SK-N-SH (cell line): ENCODE results near the gene HEPACAM.

ENCODE experiments used
- CTCF ChIP-seq: fragments of 200-600 bp; sonication (generic); IDR thresholded peaks from 2 replicates; pipeline ENCODE4 v1.6.1; 2017; ENCODE audit warnings: antibody characterized with exemption, mild to moderate bottlenecking, moderate library complexity
- RAD21 ChIP-seq: IDR thresholded peaks from 2 replicates; pipeline ENCODE4 v1.6.1; 2012; ENCODE audit warnings: mild to moderate bottlenecking, low read length

GRCh38 chr11:124897674-124898262 is 38.1 kb downstream of the HEPACAM start, which contains the start of gene ROBO4:
- TF ChIP-seq RAD21 (no peak), CTCF (no peak)
